HCT116 (cell line): ENCODE data around the gene FNDC3B. TPM values are rescaled to one million over a fixed set of nuclear protein-coding genes. Genes with fewer than 3 reads are reported as not detected.

Experiments used
- ATAC-seq: fragments of 200-7000 bp; cut with Tn5 transposase; 2 replicates; pipeline ENCODE4 v1.9.1; 2020; ENCODE audit warnings: mild to moderate bottlenecking, moderate library complexity
- BruUV-seq: library from RNA; stranded (reverse); fragments of 400-500 nt; replicated peaks from 2 replicates; lab custom pipeline; 2021; lab: Mats Ljungman, UMichigan
- CTCF ChIA-PET: fragments of 300-600 bp; sonication (Branson Sonifier 250); formaldehyde crosslinking; loops from one replicate; lab custom pipeline; 2021; ENCODE audit warnings: antibody characterized with exemption; lab: Charles Lee
- POLR2A ChIA-PET: fragments of 300-600, 350-600 bp; sonication (Branson Sonifier 250); formaldehyde crosslinking; loops from one replicate; lab custom pipeline; 2021; ENCODE audit warnings: antibody characterized with exemption; lab: Charles Lee
- RAD21 ChIA-PET, 2 experiments: fragments of 300-600 bp; sonication (Branson Sonifier 250); formaldehyde crosslinking; loops; one replicate each; lab custom pipeline; 2023; ENCODE audit warnings: low total read pairs in 2 of 2; ENCODE audit not compliant: uncharacterized antibody in 2 of 2, unreplicated experiment in 2 of 2, low non-redundant PET in 1 of 2; lab: Charles Lee
- DNase-seq: peaks from one replicate; pipeline ENCODE4 v3.0.0-alpha.2; 2010; ENCODE audit warnings: low read depth, low spot score
- H2AFZ ChIP-seq: fragments of 200-600 bp; shearing (Covaris generic), sonication (generic); 2 replicates; pipeline ENCODE4 v1.6.1; 2017; ENCODE audit warnings: low read depth, mixed run types, mixed read lengths, antibody characterized with exemption, low read length; ENCODE audit not compliant: poor library complexity, severe bottlenecking
- H3K27ac ChIP-seq: 2 replicates; pipeline ENCODE4 v1.5.1; 2012; ENCODE audit warnings: low read depth, low read length
- H3K27me3 ChIP-seq: fragments of 200-600 bp; sonication (generic); 2 replicates; pipeline ENCODE4 v1.6.1; 2016; ENCODE audit warnings: mixed run types, low read length, mixed read lengths; ENCODE audit not compliant: insufficient read depth
- H3K36me3 ChIP-seq, 2 experiments: fragments of 200-500 bp in 1 of 2; fragments of 200-600 bp in 1 of 2; sonication (Bioruptor generic) in 1 of 2; sonication (generic) in 1 of 2; 2 replicates each; pipeline versions ENCODE4 v1.5.1 to v1.6.1; 2014 to 2016; ENCODE audit warnings: low read length in 2 of 2, inconsistent platforms in 1 of 2, mixed read lengths in 1 of 2, mixed run types in 1 of 2; ENCODE audit not compliant: insufficient read depth in 2 of 2, control insufficient read depth in 1 of 2
- H3K4me1 ChIP-seq, 2 experiments: fragments of 200-600 bp in 1 of 2; sonication (generic) in 1 of 2; 2 replicates each; pipeline versions ENCODE4 v1.5.1 to v1.6.1; 2012 to 2017; ENCODE audit warnings: low read length in 2 of 2, inconsistent platforms in 1 of 2, mild to moderate bottlenecking in 1 of 2, mixed read lengths in 1 of 2, mixed run types in 1 of 2, moderate library complexity in 1 of 2; ENCODE audit not compliant: insufficient read depth in 2 of 2, control insufficient read depth in 1 of 2
- H3K4me2 ChIP-seq: fragments of 200-600 bp; sonication (generic); 2 replicates; pipeline ENCODE4 v1.6.1; 2017; ENCODE audit warnings: mixed run types, low read length, mixed read lengths
- H3K4me3 ChIP-seq, 2 experiments: fragments of 200-600 bp in 1 of 2; sonication (generic) in 1 of 2; replicated peaks in 1 of 2; 2 replicates each; pipeline ENCODE4 v1.5.1; 2011 to 2016; ENCODE audit warnings: low read length in 2 of 2, control low read depth in 1 of 2, low read depth in 1 of 2, mild to moderate bottlenecking in 1 of 2, mixed read lengths in 1 of 2, mixed run types in 1 of 2
- H3K79me2 ChIP-seq: fragments of 200-600 bp; sonication (generic); 2 replicates; pipeline ENCODE4 v1.6.1; 2017; ENCODE audit warnings: mild to moderate bottlenecking, mixed run types, low read length, moderate library complexity, mixed read lengths; ENCODE audit not compliant: insufficient read depth
- H3K9ac ChIP-seq: fragments of 200-600 bp; sonication (generic); 2 replicates; pipeline ENCODE4 v1.6.1; 2016; ENCODE audit warnings: low read length, mixed read lengths
- H3K9me2 ChIP-seq: fragments of 200-600 bp; sonication (generic), shearing (Covaris generic); 2 replicates; pipeline ENCODE4 v1.6.1; 2017; ENCODE audit warnings: mixed run types, mild to moderate bottlenecking, moderate library complexity; ENCODE audit not compliant: insufficient read depth
- H3K9me3 ChIP-seq, 2 experiments: fragments of 200-500 bp in 1 of 2; fragments of 200-600 bp in 1 of 2; sonication (Bioruptor generic) in 1 of 2; sonication (generic) in 1 of 2; 2 replicates each; pipeline ENCODE4 v1.6.1; 2014 to 2017; ENCODE audit warnings: low read length in 2 of 2, mixed read lengths in 2 of 2, inconsistent platforms in 1 of 2, low read depth in 1 of 2, mild to moderate bottlenecking in 1 of 2, mixed run types in 1 of 2, moderate library complexity in 1 of 2; ENCODE audit not compliant: control insufficient read depth in 1 of 2, insufficient read depth in 1 of 2
- H4K20me1 ChIP-seq: fragments of 200-600 bp; sonication (generic), shearing (Covaris generic); 2 replicates; pipeline ENCODE4 v1.6.1; 2017; ENCODE audit warnings: mixed run types, mild to moderate bottlenecking, moderate library complexity; ENCODE audit not compliant: insufficient read depth
- EZH2 ChIP-seq: fragments of 200-600 bp; sonication (generic); IDR thresholded peaks from 2 replicates; pipeline ENCODE4 v1.6.1; 2017; ENCODE audit warnings: antibody characterized with exemption, mixed run types
- JUND ChIP-seq: IDR thresholded peaks from 2 replicates; pipeline ENCODE4 v1.6.1; 2012
- YY1 ChIP-seq: IDR thresholded peaks from 2 replicates; pipeline ENCODE4 v1.6.1; 2011; ENCODE audit warnings: low read length, low read depth, moderate library complexity, mild to moderate bottlenecking; ENCODE audit not compliant: insufficient replicate concordance; ENCODE audit errors: extremely low read depth
- ZNF274 ChIP-seq: fragments of 200-500 bp; sonication (Bioruptor generic); IDR thresholded peaks from 2 replicates; pipeline ENCODE4 v1.6.1; 2014; ENCODE audit warnings: mild to moderate bottlenecking, low read depth, low read length, inconsistent platforms
- intact Hi-C: fragments of 100-400 bp; cut with micrococcal nuclease; formaldehyde crosslinking; loops from 2 replicates; pipeline ENCODE4 v1.10.0; 2022
- total RNA-seq: library from RNA; stranded (reverse); gene quantifications from one replicate; pipeline ENCODE4 v1.2.1, GENCODE V29; 2021; ENCODE audit not compliant: unreplicated experiment

FNDC3B gene
- total RNA-seq, 1 experiment from 2014 or later = 45.7 TPM

GRCh38 chr3:172184106-172184822 lies 144.9 kb downstream of the FNDC3B start:
- ATAC-seq (no peak), DNase-seq (no peak)
- Histone ChIP-seq H3K4me3 (no peak overlapping the region), H3K4me2 (no peak overlapping the region), H3K27ac (no peak overlapping the region), H3K9me3 (no peaks in the 10 kb centered on the region), H3K79me2 (0 out of 2 replicates have a peak, but pooled peaks cover 7% of the 10 kb centered on the region), H2AFZ (no peak overlapping the region), H3K9me2 (no peaks in the 10 kb centered on the region), H3K36me3 (no peaks in the 10 kb centered on the region), H3K4me1 (peaks cover 17 to 20% of the 10 kb centered on the region in 2 experiments; a peak in 3 of 4 replicates), H3K9ac (no peak overlapping the region), H4K20me1 (no peaks in the 10 kb centered on the region), H3K27me3 (no peaks in the 10 kb centered on the region)
- intact Hi-C loops = no loop called here
- ChIA-PET CTCF (no interaction called here), POLR2A (no interaction called here), RAD21 (no interaction called here)
- BruUV-seq = no TSS peak
- no peak for TF ChIP-seq YY1

- Histone ChIP-seq H3K27ac (no peak overlapping the region), H3K27me3 (no peaks in the 10 kb centered on the region), H3K79me2 (peaks cover 10% of the 10 kb centered on the region; the same call in 1 of the 2 replicates), H3K9me3 (no peaks in the 10 kb centered on the region), H3K36me3 (no peaks in the 10 kb centered on the region), H3K4me2 (no peak overlapping the region), H3K9ac (no peak overlapping the region), H2AFZ (no peak overlapping the region), H4K20me1 (no peaks in the 10 kb centered on the region), H3K4me3 (no peak overlapping the region), H3K4me1 (peaks cover 6 to 7% of the 10 kb centered on the region in 2 experiments; a peak in 3 of 4 replicates), H3K9me2 (no peaks in the 10 kb centered on the region)
- intact Hi-C loops = no loop called here
- CTCF ChIA-PET = no interaction called here
- no peak for ATAC-seq
- no peak for DNase-seq
- POLR2A ChIA-PET = no interaction called here
- TF ChIP-seq ZNF274 (no peak), JUND (no peak), EZH2 (no peak)
- BruUV-seq = no TSS peak
- RAD21 ChIA-PET = no interaction called here
These were observed 146.5 kb downstream of the FNDC3B start for GRCh38 chr3:172185907-172186306.
